DOHH2 (cell line): ENCODE results near the gene XRCC5.

Experiments used
- H3F3A ChIP-seq: fragments of 200-600 bp; sonication (generic), shearing (Covaris generic); 2 replicates; pipeline ENCODE4 v1.6.0; 2016; ENCODE audit warnings: antibody characterized with exemption, mild to moderate bottlenecking; ENCODE audit not compliant: control insufficient read depth, insufficient read depth
- H3K27ac ChIP-seq: fragments of 200-600 bp; sonication (generic); 2 replicates; pipeline ENCODE4 v1.5.1; 2014; ENCODE audit warnings: low read depth, mild to moderate bottlenecking, low read length, moderate library complexity
- H3K27me3 ChIP-seq: fragments of 200-600 bp; sonication (generic); 2 replicates; pipeline ENCODE4 v1.6.1; 2014; ENCODE audit warnings: mild to moderate bottlenecking, low read length, mixed read lengths; ENCODE audit not compliant: control insufficient read depth
- H3K36me3 ChIP-seq: fragments of 200-600 bp; sonication (generic); 2 replicates; pipeline ENCODE4 v1.6.1; 2014; ENCODE audit warnings: mild to moderate bottlenecking, low read length, moderate library complexity, mixed read lengths; ENCODE audit not compliant: control insufficient read depth
- H3K4me1 ChIP-seq: fragments of 200-600 bp; sonication (generic); 2 replicates; pipeline ENCODE4 v1.6.1; 2014; ENCODE audit warnings: mild to moderate bottlenecking, low read length, mixed read lengths; ENCODE audit not compliant: control insufficient read depth
- H3K4me2 ChIP-seq: fragments of 200-600 bp; sonication (generic); 2 replicates; pipeline ENCODE4 v1.6.0; 2014; ENCODE audit warnings: mild to moderate bottlenecking, low read length, moderate library complexity
- H3K4me3 ChIP-seq: fragments of 200-600 bp; sonication (generic); 2 replicates; pipeline ENCODE4 v1.5.1; 2014; ENCODE audit warnings: mild to moderate bottlenecking, low read length, mixed read lengths
- H3K79me2 ChIP-seq: fragments of 200-600 bp; sonication (generic); 2 replicates; pipeline ENCODE4 v1.6.1; 2014; ENCODE audit warnings: mild to moderate bottlenecking, low read length, mixed read lengths; ENCODE audit not compliant: control insufficient read depth
- H3K9me2 ChIP-seq: fragments of 200-600 bp; sonication (generic); replicated peaks from 2 replicates; pipeline ENCODE4 v1.6.1; 2014; ENCODE audit warnings: mild to moderate bottlenecking, low read length, mixed read lengths; ENCODE audit not compliant: control insufficient read depth
- H3K9me3 ChIP-seq: fragments of 200-600 bp; sonication (generic); 2 replicates; pipeline ENCODE4 v1.6.1; 2014; ENCODE audit warnings: antibody characterized with exemption, low read length, mixed read lengths; ENCODE audit not compliant: control insufficient read depth, insufficient read depth
- H4K20me1 ChIP-seq: fragments of 200-600 bp; sonication (generic); 2 replicates; pipeline ENCODE4 v1.6.0; 2014; ENCODE audit warnings: low read depth, mild to moderate bottlenecking, antibody characterized with exemption, low read length, moderate library complexity; ENCODE audit not compliant: control insufficient read depth, insufficient read depth
- EZH2phosphoT487 ChIP-seq: fragments of 200-600 bp; sonication (generic); IDR thresholded peaks from 2 replicates; pipeline ENCODE4 v1.6.1; 2017; ENCODE audit warnings: borderline replicate concordance, mild to moderate bottlenecking, antibody characterized with exemption, low read length, moderate library complexity, mixed read lengths
- TF ChIP-seq, protein P1 (sequence below): fragments of 200-600 bp; sonication (generic); IDR thresholded peaks from one replicate; pipeline ENCODE4 v1.5.1; 2014; ENCODE audit warnings: antibody characterized with exemption, mild to moderate bottlenecking, low read depth, low read length; ENCODE audit not compliant: poor library complexity, severe bottlenecking

Gene XRCC5

DNA sequence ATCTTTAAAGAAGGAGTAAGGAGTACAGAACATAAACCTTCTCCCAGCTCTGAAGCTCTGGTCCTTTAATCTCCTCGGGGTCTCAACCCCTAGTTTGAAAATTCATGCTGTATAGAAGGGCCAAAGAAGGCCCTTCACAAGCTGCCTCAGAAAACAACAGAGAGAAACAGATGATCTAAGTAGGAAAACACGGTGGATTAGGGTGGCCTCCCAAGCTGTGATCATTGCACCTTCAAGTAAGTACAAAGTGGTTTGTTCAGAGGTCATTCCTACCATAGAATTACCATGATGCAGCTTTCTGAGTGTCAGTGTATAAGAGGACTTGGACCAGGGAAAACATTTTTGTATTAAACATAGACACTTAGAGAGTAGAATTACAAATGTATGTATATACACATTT, 16.5 kb upstream of the XRCC5 start:
- no peak overlapping the region for H3K4me3 ChIP-seq
- no peak overlapping the region for H3K4me2 ChIP-seq
- H3K9me2 ChIP-seq = no peaks in the 10 kb centered on the region
- no peaks in the 10 kb centered on the region for H3K9me3 ChIP-seq
- no peak overlapping the region for H3K27ac ChIP-seq
- H3K27me3 ChIP-seq = peaks cover 14% of the 10 kb centered on the region; the same call in 1 of the 2 replicates
- TF ChIP-seq, protein P1, sequence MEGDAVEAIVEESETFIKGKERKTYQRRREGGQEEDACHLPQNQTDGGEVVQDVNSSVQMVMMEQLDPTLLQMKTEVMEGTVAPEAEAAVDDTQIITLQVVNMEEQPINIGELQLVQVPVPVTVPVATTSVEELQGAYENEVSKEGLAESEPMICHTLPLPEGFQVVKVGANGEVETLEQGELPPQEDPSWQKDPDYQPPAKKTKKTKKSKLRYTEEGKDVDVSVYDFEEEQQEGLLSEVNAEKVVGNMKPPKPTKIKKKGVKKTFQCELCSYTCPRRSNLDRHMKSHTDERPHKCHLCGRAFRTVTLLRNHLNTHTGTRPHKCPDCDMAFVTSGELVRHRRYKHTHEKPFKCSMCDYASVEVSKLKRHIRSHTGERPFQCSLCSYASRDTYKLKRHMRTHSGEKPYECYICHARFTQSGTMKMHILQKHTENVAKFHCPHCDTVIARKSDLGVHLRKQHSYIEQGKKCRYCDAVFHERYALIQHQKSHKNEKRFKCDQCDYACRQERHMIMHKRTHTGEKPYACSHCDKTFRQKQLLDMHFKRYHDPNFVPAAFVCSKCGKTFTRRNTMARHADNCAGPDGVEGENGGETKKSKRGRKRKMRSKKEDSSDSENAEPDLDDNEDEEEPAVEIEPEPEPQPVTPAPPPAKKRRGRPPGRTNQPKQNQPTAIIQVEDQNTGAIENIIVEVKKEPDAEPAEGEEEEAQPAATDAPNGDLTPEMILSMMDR = no peak
- no peak for TF ChIP-seq EZH2phosphoT487
- no peaks in the 10 kb centered on the region for H3K36me3 ChIP-seq
- no peaks in the 10 kb centered on the region for H3K79me2 ChIP-seq
- H3K4me1 ChIP-seq = no peaks in the 10 kb centered on the region
- H4K20me1 ChIP-seq = no peaks in the 10 kb centered on the region
- no peaks in the 10 kb centered on the region for H3F3A ChIP-seq

DNA sequence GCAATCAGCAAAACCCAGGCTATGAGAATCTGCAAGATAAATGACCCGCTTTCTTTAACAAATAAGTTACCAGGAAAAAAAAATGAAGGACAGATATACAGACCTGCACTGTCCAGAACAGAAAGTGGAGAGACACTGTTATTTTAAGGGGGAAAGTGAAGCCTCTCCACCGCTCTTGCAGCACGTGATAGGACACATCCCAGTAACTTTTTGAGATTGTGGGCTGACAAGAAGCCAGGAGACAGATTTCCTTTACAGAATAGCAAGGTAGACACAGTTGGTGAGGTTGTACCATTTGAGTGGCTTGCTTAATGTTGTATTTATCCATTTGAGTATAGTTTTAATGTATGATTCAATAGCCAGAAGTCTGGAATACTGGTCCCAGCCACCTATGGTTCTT, 14.4 kb upstream of the XRCC5 start:
- Histone ChIP-seq H3K9me2 (no peaks in the 10 kb centered on the region), H3K27ac (no peak overlapping the region), H3K4me3 (no peak overlapping the region), H3K4me1 (no peaks in the 10 kb centered on the region), H3F3A (no peaks in the 10 kb centered on the region), H3K36me3 (no peaks in the 10 kb centered on the region), H3K27me3 (peaks cover 17% of the 10 kb centered on the region), H3K79me2 (no peaks in the 10 kb centered on the region), H3K4me2 (no peak overlapping the region), H3K9me3 (no peaks in the 10 kb centered on the region), H4K20me1 (no peaks in the 10 kb centered on the region)
- TF ChIP-seq EZH2phosphoT487 = no peak
- TF ChIP-seq, protein P1 = no peak

DNA sequence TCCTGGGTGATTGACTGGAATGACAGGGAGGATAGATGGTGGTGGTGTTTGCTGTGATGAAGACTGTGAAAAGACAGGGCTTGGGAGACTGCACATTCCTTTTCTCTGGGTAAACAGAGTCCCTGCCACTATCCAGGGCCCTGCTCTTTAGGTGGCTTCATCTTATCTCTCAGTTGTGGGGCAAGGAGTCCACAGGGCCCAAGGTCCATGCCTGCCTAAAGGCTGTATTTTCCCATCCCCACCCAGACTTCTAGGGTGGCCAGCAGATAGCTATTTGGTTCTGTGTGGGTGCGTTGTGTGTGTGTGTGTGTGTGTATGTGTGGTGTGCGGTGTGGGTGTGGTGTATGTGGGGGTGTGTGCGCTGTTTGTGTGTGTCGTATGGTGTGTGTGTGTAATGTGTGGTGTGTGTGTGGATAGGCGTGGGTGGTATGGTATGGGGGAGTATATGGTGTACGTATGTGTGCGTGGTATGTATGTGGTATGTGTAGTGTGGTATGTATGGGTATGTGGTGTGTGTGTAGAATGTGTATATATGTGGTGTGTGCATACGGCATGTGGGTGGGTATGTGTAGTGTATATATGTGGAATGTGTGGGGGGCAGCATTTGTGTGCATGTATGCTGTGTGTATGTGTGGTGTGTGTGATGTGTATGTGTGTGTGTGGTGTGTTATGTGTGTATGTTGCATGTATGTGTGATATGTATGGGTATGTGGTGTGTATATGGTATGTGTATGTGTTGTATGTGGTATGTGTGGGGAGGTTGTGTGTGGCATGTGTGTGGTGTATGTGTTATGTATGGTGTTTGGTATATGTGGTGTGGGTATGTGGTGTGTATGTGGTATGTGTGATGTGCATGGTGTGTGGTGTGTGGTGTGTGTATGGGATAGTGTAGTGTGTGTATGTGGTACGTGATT, 10.5 kb upstream of the XRCC5 start:
- no peaks in the 10 kb centered on the region for H4K20me1 ChIP-seq
- no peaks in the 10 kb centered on the region for H3K9me2 ChIP-seq

More for the DNA sequence above, 10.5 kb upstream of the XRCC5 start:
- Histone ChIP-seq H3K4me3 (no peak overlapping the region), H3K27me3 (peaks cover 18% of the 10 kb centered on the region), H3F3A (no peaks in the 10 kb centered on the region), H3K79me2 (no peaks in the 10 kb centered on the region), H3K4me1 (no peaks in the 10 kb centered on the region), H3K27ac (no peak overlapping the region), H3K4me2 (no peak overlapping the region), H3K9me3 (no peaks in the 10 kb centered on the region), H3K36me3 (no peaks in the 10 kb centered on the region)
- TF ChIP-seq, protein P1 = no peak
- no peak for TF ChIP-seq EZH2phosphoT487
